GM18861 (cell line): ENCODE data around the gene CBLB.

Experiments used
- ATAC-seq: cut with Tn5 transposase; IDR thresholded peaks from one replicate; pipeline ENCODE4 v1.9.1; 2021; ENCODE audit not compliant: unreplicated experiment

CBLB gene

GRCh38 chr3:105876780-105877327 is 8.0 kb upstream of the CBLB start:
- no peak for ATAC-seq

- no peak for ATAC-seq
Observed at GRCh38 chr3:105869861-105870755, 1.3 kb upstream of the CBLB start.

GRCh38 chr3:105869531-105869833 is 670 bp upstream of the CBLB start:
- no peak for ATAC-seq

- ATAC-seq: peak; percentile 0
Observed at GRCh38 chr3:105868431-105868741, 426 bp downstream of the CBLB start.

- no peak for ATAC-seq
Observed at GRCh38 chr3:105867712-105868430, 941 bp downstream of the CBLB start.

GRCh38 chr3:105866656-105867653 is 1.9 kb downstream of the CBLB start:
- ATAC-seq: peak; percentile 31

GRCh38 chr3:105865867-105866350 is 2.9 kb downstream of the CBLB start:
- ATAC-seq: no peak

GRCh38 chr3:105865016-105865623 is 3.7 kb downstream of the CBLB start:
- no peak for ATAC-seq

GRCh38 chr3:105864212-105864611 is 4.6 kb downstream of the CBLB start:
- ATAC-seq: no peak

- ATAC-seq: no peak
Observed at GRCh38 chr3:105863608-105864007, 5.2 kb downstream of the CBLB start.

- ATAC-seq: peak; percentile 56
Observed at GRCh38 chr3:105862217-105862616, 6.6 kb downstream of the CBLB start.

GRCh38 chr3:105860641-105861040 is 8.2 kb downstream of the CBLB start:
- ATAC-seq: no peak

- ATAC-seq: no peak
Observed at GRCh38 chr3:105858017-105858416, 10.8 kb downstream of the CBLB start.

GRCh38 chr3:105857601-105858000 is 11.2 kb downstream of the CBLB start:
- ATAC-seq: no peak

- no peak for ATAC-seq
Observed at GRCh38 chr3:105856605-105857004, 12.2 kb downstream of the CBLB start.

- ATAC-seq: peak; percentile 93
Observed at GRCh38 chr3:105853801-105854432, 14.9 kb downstream of the CBLB start.

GRCh38 chr3:105851582-105851981 is 17.2 kb downstream of the CBLB start:
- ATAC-seq: no peak

GRCh38 chr3:105851176-105851575 is 17.6 kb downstream of the CBLB start:
- no peak for ATAC-seq

- no peak for ATAC-seq
Observed at GRCh38 chr3:105850593-105850992, 18.2 kb downstream of the CBLB start.

GRCh38 chr3:105848821-105849220 is 20.0 kb downstream of the CBLB start:
- no peak for ATAC-seq
